Medulla oblongata (tissue), 1 donor: Measurements from ENCODE around the gene ADCY1.
"Not testable (repeated sequence)": the region's sequence is repeated elsewhere in the genome, so short reads cannot be mapped to it uniquely, and the experiment has no call there.

Source experiments
- DNase-seq: peaks from one replicate; pipeline ENCODE4 v3.0.0-alpha.2; 2015; ENCODE audit errors: extremely low spot score

The ADCY1 gene

GRCh38 chr7:45573661-45574415, at the start of gene ADCY1:
ADCY1 (plus strand) TSS chr7:45574368; CDS start chr7:45574544, 176 bp downstream.
- no peak for DNase-seq

- DNase-seq, result no peak
These were observed 49.7 kb upstream of the ADCY1 start for GRCh38 chr7:45524445-45524844.

GRCh38 chr7:45525057-45525456, 49.1 kb upstream of the ADCY1 start:
- DNase-seq, result no peak

- no peak for DNase-seq
These were observed 30.7 kb upstream of the ADCY1 start for GRCh38 chr7:45543473-45543872.

- not testable (repeated sequence) for DNase-seq
These were observed 29.0 kb upstream of the ADCY1 start for GRCh38 chr7:45545105-45545710.

GRCh38 chr7:45548917-45549316, 25.3 kb upstream of the ADCY1 start:
- DNase-seq, result not testable (repeated sequence)

GRCh38 chr7:45563401-45563800, 10.8 kb upstream of the ADCY1 start:
- no peak for DNase-seq

GRCh38 chr7:45563941-45564461, 10.2 kb upstream of the ADCY1 start:
- no peak for DNase-seq

- DNase-seq, result no peak
These were observed 9.7 kb upstream of the ADCY1 start for GRCh38 chr7:45564485-45564884.

- DNase-seq, result no peak
These were observed 9.2 kb upstream of the ADCY1 start for GRCh38 chr7:45564886-45565455.

GRCh38 chr7:45566386-45566785, 7.8 kb upstream of the ADCY1 start:
- no peak for DNase-seq

GRCh38 chr7:45566961-45567360, 7.2 kb upstream of the ADCY1 start:
- no peak for DNase-seq

- DNase-seq, result no peak
These were observed 6.5 kb upstream of the ADCY1 start for GRCh38 chr7:45567713-45568112.

- no peak for DNase-seq
These were observed 5.5 kb upstream of the ADCY1 start for GRCh38 chr7:45568536-45569289.

GRCh38 chr7:45569290-45569685, 4.9 kb upstream of the ADCY1 start:
- no peak for DNase-seq

GRCh38 chr7:45570797-45571196, 3.4 kb upstream of the ADCY1 start:
- no peak for DNase-seq

- no peak for DNase-seq
These were observed 964 bp upstream of the ADCY1 start for GRCh38 chr7:45573204-45573603.

GRCh38 chr7:45574416-45574668, 174 bp downstream of the ADCY1 start:
- no peak for DNase-seq

GRCh38 chr7:45574669-45575500, 717 bp downstream of the ADCY1 start:
- no peak for DNase-seq

GRCh38 chr7:45575501-45576248, 1.5 kb downstream of the ADCY1 start:
- DNase-seq, result no peak
